Testis (tissue), 3 donors: Measurements from ENCODE around the gene TNXB. TPM values are rescaled to one million over a fixed set of nuclear protein-coding genes. Genes with fewer than 3 reads are reported as not detected.

Source experiments
- DNase-seq: peaks from one replicate; pipeline ENCODE4 v3.0.0-alpha.2; 2019
- H3K27ac ChIP-seq, 2 donors: fragments of 200-600 bp; sonication (generic); one replicate each; pipeline ENCODE4 v1.5.1; 2019
- H3K27me3 ChIP-seq: fragments of 200-600 bp; sonication (generic); one replicate; pipeline ENCODE4 v1.5.1; 2019
- H3K36me3 ChIP-seq: fragments of 200-600 bp; sonication (generic); one replicate; pipeline ENCODE4 v1.5.1; 2017; ENCODE audit warnings: low read depth; ENCODE audit errors: missing control alignments
- H3K4me1 ChIP-seq: fragments of 200-600 bp; sonication (generic); one replicate; pipeline ENCODE4 v1.5.1; 2019
- H3K4me3 ChIP-seq, 2 donors: fragments of 200-600 bp; sonication (generic); one replicate each; pipeline ENCODE4 v1.5.1; 2017 to 2019
- H3K9me3 ChIP-seq: fragments of 200-600 bp; sonication (generic); one replicate; pipeline ENCODE4 v1.5.1; 2017
- CTCF ChIP-seq, 3 experiments: fragments of 450-650 bp in 2 of 3; fragments of 200-600 bp in 1 of 3; sonication (generic) in 1 of 3; IDR thresholded peaks; one replicate each; pipeline ENCODE4 v1.5.1; 2016 to 2019; ENCODE audit warnings: antibody characterized with exemption in 3 of 3, mild to moderate bottlenecking in 2 of 3, moderate library complexity in 1 of 3
- POLR2A ChIP-seq: fragments of 450-650 bp; IDR thresholded peaks from one replicate; pipeline ENCODE4 v1.6.1; 2017; ENCODE audit warnings: antibody characterized with exemption, mild to moderate bottlenecking, moderate library complexity
- WGBS, 2 donors: methylation state at CpG; one replicate each; pipeline ENCODE4 v1.1.5; 2018; 5-methylcytosine and 5-hydroxymethylcytosine counted together
- intact Hi-C: fragments of 100-400 bp; cut with DNase I; formaldehyde crosslinking; loops from one replicate; pipeline ENCODE4 v1.15.1; 2023; ENCODE audit warnings: low total_unique reads
- polyA plus RNA-seq: library from polyadenylated mRNA; stranded (reverse); fragments of 350-450 nt; fragmentation: Illumina TruSeq; extraction: RNeasy Lipid Tissue Mini Kit (QIAGEN cat#74804); gene quantifications from one replicate; pipeline ENCODE4 v1.2.3, GENCODE V29; 2014; ENCODE audit warnings: low read depth, low replicate concordance; ENCODE audit not compliant: insufficient read depth
- total RNA-seq, 2 donors: library from RNA; depleted of rRNA; stranded (reverse); fragments of >200 nt; gene quantifications; one replicate each; pipeline ENCODE4 v1.2.3, GENCODE V29; 2016

TNXB gene
- total and polyA plus RNA-seq, 3 donors from 2014 or later, result 42.4 to 78.2 (median 44.0) TPM

- DNase-seq, result peak; percentile 96
- H3K4me1 ChIP-seq, result peaks cover 27% of the 10 kb centered on the region
- H3K36me3 ChIP-seq, result no peaks in the 10 kb centered on the region
- intact Hi-C loops, result no loop called here
- H3K9me3 ChIP-seq, result no peaks in the 10 kb centered on the region
- 0 to 1% methylated on average over 51 to 52 of the region's 52 CpGs for WGBS, 2 donors
- H3K27me3 ChIP-seq, result no peaks in the 10 kb centered on the region
- peak within 1 kb of the TSS; percentile 88 to 94 for H3K27ac ChIP-seq
- peak within 1 kb of the TSS; percentile 53 to 90 for H3K4me3 ChIP-seq
- TF ChIP-seq CTCF (IDR thresholded peaks at IDR 0.05) (peak in 1 of 3 experiments; percentile 11), POLR2A (peak; percentile 17)
Observed at GRCh38 chr6:32153564-32154513, 44.7 kb upstream of the TNXB start, which contains the start of gene PPT2. Gene PPT2, plus strand, starts transcription at chr6:32154141. Its CDS starts 454 bp downstream, at chr6:32154595.

GRCh38 chr6:32152769-32153563 is 43.8 kb upstream of the TNXB start:
- peaks cover 27% of the 10 kb centered on the region for H3K4me1 ChIP-seq
- intact Hi-C loops, result no loop called here
- 4 to 11% methylated on average over 35 of the region's 35 CpGs for WGBS, 2 donors

DNA sequence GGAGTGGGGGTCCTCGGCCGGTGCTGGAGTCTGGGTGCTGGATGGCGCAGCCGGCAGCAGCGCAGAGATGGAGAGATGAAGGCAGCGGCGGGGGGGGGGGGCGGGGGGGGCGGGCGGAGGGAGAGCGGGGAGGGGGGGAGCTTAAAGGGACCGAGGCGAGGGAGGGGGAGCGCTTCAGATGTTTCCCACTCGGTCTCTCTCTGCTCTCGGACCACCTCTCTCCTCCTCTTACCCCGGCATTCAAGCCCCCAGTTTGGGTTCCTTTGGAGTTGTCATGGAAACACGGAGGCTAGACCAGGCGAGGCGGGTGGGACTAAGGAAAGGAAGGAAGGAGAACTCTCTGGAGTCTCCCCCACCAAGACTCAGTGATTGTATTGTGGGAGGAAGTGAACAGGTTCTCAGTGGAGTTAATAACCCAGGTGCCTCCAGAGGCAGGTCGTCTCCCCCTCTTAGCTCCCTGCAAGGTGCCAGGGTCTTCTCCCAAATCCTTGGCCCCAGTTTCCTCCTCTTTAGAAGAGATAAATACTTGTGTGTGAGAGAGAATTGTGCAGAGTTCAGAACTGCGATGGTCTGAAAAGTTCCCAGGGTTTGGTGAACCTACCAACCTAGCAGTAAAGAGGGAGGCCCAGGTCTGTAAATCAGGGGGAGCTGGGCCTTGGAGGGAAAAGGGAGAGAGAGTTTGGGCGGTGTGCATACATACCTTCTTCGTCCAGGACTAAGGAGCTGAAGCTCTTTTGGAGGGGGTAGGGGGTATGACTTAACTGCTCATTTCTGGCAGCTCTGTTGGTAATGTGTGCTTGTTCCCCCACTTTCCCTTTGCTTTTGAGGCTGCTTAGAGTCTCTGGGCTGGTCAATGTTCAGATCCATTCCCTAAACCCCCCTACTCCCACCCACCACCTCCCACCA is 43.0 kb upstream of the TNXB start, which contains the start of gene PRRT1:
PRRT1 (minus strand) TSS at position 77 of the 906 bp plus-strand sequence. CDS start 112 bp downstream, outside the sequence.
- peak within 1 kb of the TSS; percentile 88 to 94 for H3K27ac ChIP-seq
- peak within 1 kb of the TSS; percentile 39 to 90 for H3K4me3 ChIP-seq
- H3K27me3 ChIP-seq, result no peaks in the 10 kb centered on the region
- no peaks in the 10 kb centered on the region for H3K9me3 ChIP-seq
- intact Hi-C loops, result no loop called here
- TF ChIP-seq POLR2A (no peak), CTCF (IDR thresholded peaks at IDR 0.05) (no peak)
- no peaks in the 10 kb centered on the region for H3K36me3 ChIP-seq
- 4% methylated on average over 20 to 21 of the region's 24 CpGs for WGBS, 2 donors
- DNase-seq, result no peak
- peaks cover 27% of the 10 kb centered on the region for H3K4me1 ChIP-seq

More at GRCh38 chr6:32152769-32153563, 43.8 kb upstream of the TNXB start:
- Histone ChIP-seq H3K36me3 (no peaks in the 10 kb centered on the region), H3K4me3 (peak overlapping the region; percentile 53 to 90), H3K27me3 (no peaks in the 10 kb centered on the region), H3K27ac (peak overlapping the region; percentile 88 to 94), H3K9me3 (no peaks in the 10 kb centered on the region)
- DNase-seq, result peak; percentile 53
- TF ChIP-seq CTCF (IDR thresholded peaks at IDR 0.05), result no peak
- no peak for TF ChIP-seq POLR2A

DNA sequence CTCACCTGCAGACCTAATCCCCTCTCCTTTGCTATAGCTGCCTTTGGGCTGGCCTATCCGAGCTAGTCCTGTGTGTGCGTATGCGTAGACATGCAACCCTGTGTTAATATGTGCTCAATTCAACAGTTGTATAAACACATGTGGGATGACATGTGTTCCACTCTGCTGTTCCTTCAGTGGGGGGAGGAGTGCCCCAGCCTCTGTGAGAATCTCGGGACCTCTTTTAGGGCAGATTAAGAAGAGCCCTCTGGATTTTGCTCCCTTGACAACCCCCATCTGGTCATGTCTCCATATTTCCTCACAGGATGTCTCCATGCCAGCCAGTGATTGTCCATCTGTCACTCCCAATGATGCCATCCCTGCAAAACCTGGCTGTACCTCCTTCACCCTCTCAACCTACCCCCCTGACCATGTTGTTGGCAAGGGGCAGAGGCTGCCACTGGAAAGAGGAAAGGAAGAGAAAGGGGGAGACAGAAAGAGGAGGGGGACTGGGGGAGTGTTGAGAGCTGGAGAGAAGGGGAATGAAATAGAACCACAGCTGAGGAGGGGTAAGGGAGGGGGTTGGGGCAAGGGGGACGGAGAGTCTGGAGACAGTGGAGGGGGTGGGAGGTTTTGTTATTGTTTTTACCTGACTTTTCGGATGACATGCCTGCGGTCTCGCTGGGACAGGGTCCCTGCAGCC is 42.2 kb upstream of the TNXB start:
- no peak for DNase-seq
- no peaks in the 10 kb centered on the region for H3K9me3 ChIP-seq

More for the DNA sequence above, 42.2 kb upstream of the TNXB start:
- Histone ChIP-seq H3K27me3 (no peaks in the 10 kb centered on the region), H3K4me1 (peaks cover 27% of the 10 kb centered on the region), H3K27ac (peak overlapping the region; percentile 39 to 44), H3K4me3 (peak overlapping the region; percentile 39 to 56), H3K36me3 (no peaks in the 10 kb centered on the region)
- intact Hi-C loops, result no loop called here
- 20 to 25% methylated on average over 8 of the region's 8 CpGs for WGBS, 2 donors
- no peak for TF ChIP-seq POLR2A
